SK-N-SH treated with all-trans-retinoic acid at 6 μM for 48 hours (cell line): ENCODE data around the gene PSMG4.

Experiments
- ATAC-seq: fragments of 200-7000 bp; cut with Tn5 transposase; 3 replicates; pipeline ENCODE4 v1.9.1; 2020; ENCODE audit warnings: mild to moderate bottlenecking, moderate library complexity
- ARNTL ChIP-seq: fragments of 450-650 bp; formaldehyde crosslinking; IDR thresholded peaks from 2 replicates; pipeline ENCODE4 v1.5.0; 2020; ENCODE audit warnings: low read depth, mild to moderate bottlenecking, moderate library complexity, borderline replicate concordance
- BACH2 ChIP-seq: fragments of 250-450 bp; sonication (Bioruptor Pico); IDR thresholded peaks from 2 replicates; pipeline ENCODE4 v1.9.0; 2021; ENCODE audit warnings: mild to moderate bottlenecking, borderline replicate concordance
- CREB5 ChIP-seq: fragments of 250-450 bp; sonication (Bioruptor Pico); IDR thresholded peaks from 2 replicates; pipeline ENCODE4 v1.5.1; 2020; ENCODE audit warnings: low read depth, mild to moderate bottlenecking, moderate library complexity
- CSDC2 ChIP-seq: fragments of 250-450 bp; sonication (Bioruptor Pico); IDR thresholded peaks from 2 replicates; pipeline ENCODE4 v1.5.0; 2020; ENCODE audit warnings: mild to moderate bottlenecking, moderate library complexity
- ESRRG ChIP-seq: fragments of 250-450 bp; sonication (Bioruptor Pico); IDR thresholded peaks from 2 replicates; pipeline ENCODE4 v1.6.1; 2021; ENCODE audit warnings: mild to moderate bottlenecking
- GLIS3 ChIP-seq: fragments of 250-450 bp; sonication (Bioruptor Pico); IDR thresholded peaks from 2 replicates; pipeline ENCODE4 v1.5.0; 2020; ENCODE audit warnings: mild to moderate bottlenecking, moderate library complexity
- ISL1 ChIP-seq: fragments of 250-450 bp; sonication (Bioruptor Pico); IDR thresholded peaks from 2 replicates; pipeline ENCODE4 v2.1.2; 2022; ENCODE audit warnings: mild to moderate bottlenecking, moderate library complexity
- OSR1 ChIP-seq: fragments of 250-450 bp; sonication (Bioruptor Pico); IDR thresholded peaks from 2 replicates; pipeline ENCODE4 v1.8.0; 2022; ENCODE audit warnings: moderate library complexity, mild to moderate bottlenecking, inconsistent platforms
- PATZ1 ChIP-seq: fragments of 250-450 bp; sonication (Bioruptor Pico); IDR thresholded peaks from 2 replicates; pipeline ENCODE4 v1.8.0; 2020; ENCODE audit warnings: mild to moderate bottlenecking, moderate library complexity, borderline replicate concordance
- PPARA ChIP-seq: fragments of 250-450 bp; sonication (Bioruptor Pico); IDR thresholded peaks from 2 replicates; pipeline ENCODE4 v1.5.0; 2020; ENCODE audit warnings: mild to moderate bottlenecking, borderline replicate concordance
- RARB ChIP-seq: fragments of 250-450 bp; sonication (Bioruptor Pico); IDR thresholded peaks from 2 replicates; pipeline ENCODE4 v1.8.0; 2021; ENCODE audit warnings: mild to moderate bottlenecking, moderate library complexity
- SNAI2 ChIP-seq: fragments of 250-450 bp; sonication (Bioruptor Pico); IDR thresholded peaks from 2 replicates; pipeline ENCODE4 v1.5.0; 2020; ENCODE audit warnings: mild to moderate bottlenecking, moderate library complexity
- TCF4 ChIP-seq: fragments of 250-450 bp; sonication (Bioruptor Pico); IDR thresholded peaks from 2 replicates; pipeline ENCODE4 v1.8.0; 2021; ENCODE audit warnings: mild to moderate bottlenecking, moderate library complexity, borderline replicate concordance
- TOX ChIP-seq: fragments of 250-450 bp; sonication (Bioruptor Pico); IDR thresholded peaks from 2 replicates; pipeline ENCODE4 v1.8.0; 2021; ENCODE audit warnings: mild to moderate bottlenecking, moderate library complexity, borderline replicate concordance
- ZC3H10 ChIP-seq: fragments of 250-450 bp; sonication (Bioruptor Pico); IDR thresholded peaks from 2 replicates; pipeline ENCODE4 v1.5.1; 2021; ENCODE audit warnings: mild to moderate bottlenecking, moderate library complexity
- ZFP30 ChIP-seq: fragments of 450-650 bp; formaldehyde crosslinking; IDR thresholded peaks from 2 replicates; pipeline ENCODE4 v1.5.0; 2022; ENCODE audit warnings: mild to moderate bottlenecking, moderate library complexity
- ZNF70 ChIP-seq: fragments of 450-650 bp; formaldehyde crosslinking; IDR thresholded peaks from 2 replicates; pipeline ENCODE4 v1.5.0; 2020; ENCODE audit warnings: mild to moderate bottlenecking, moderate library complexity
- ZNF8 ChIP-seq: fragments of 450-650 bp; formaldehyde crosslinking; IDR thresholded peaks from 2 replicates; pipeline ENCODE4 v1.5.0; 2020; ENCODE audit warnings: mild to moderate bottlenecking, moderate library complexity
- TF ChIP-seq, protein P1 (sequence below): fragments of 250-450 bp; sonication (Bioruptor Pico); IDR thresholded peaks from 2 replicates; pipeline ENCODE4 v1.8.0; 2021; ENCODE audit warnings: low read depth, mild to moderate bottlenecking, moderate library complexity, borderline replicate concordance
- TF ChIP-seq, protein P2 (sequence below): fragments of 250-450 bp; sonication (Bioruptor Pico); IDR thresholded peaks from 2 replicates; pipeline ENCODE4 v1.5.0; 2020; ENCODE audit warnings: mild to moderate bottlenecking, moderate library complexity
- TF ChIP-seq, protein P3 (sequence below): fragments of 250-450 bp; sonication (Bioruptor Pico); IDR thresholded peaks from 2 replicates; pipeline ENCODE4 v1.5.1; 2021; ENCODE audit warnings: mild to moderate bottlenecking, moderate library complexity

Gene PSMG4

DNA sequence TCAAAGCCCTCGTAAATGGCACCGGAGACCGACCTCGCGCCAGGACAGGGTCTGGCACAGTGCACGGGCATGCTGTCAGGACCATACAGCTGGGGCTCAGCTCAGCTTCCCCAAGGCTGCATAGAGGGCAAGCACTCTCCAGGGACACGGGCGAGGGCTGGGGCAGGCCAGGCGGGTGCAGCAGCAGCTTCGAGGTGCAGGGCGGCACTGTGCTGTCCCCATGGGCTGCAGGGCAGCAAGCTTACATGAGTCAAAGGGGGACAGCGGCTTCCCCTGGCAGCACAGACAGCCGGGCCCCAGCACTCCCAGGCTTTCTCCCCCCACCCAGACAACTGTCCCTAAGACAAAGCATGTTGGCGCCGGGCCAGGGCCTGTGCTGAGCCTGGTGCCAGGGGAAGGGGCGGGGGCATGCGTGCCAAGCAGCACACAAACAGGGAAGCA is 25.7 kb downstream of the PSMG4 start:
- no peak for TF ChIP-seq TCF4 (CRISPR knock-in tag)
- no peak for TF ChIP-seq CSDC2 (CRISPR knock-in tag)
- no peak for TF ChIP-seq PPARA (CRISPR knock-in tag)
- no peak for TF ChIP-seq OSR1 (CRISPR knock-in tag)
- TF ChIP-seq RARB (CRISPR knock-in tag), result no peak
- no peak for TF ChIP-seq PATZ1 (CRISPR knock-in tag)
- TF ChIP-seq, protein P1, sequence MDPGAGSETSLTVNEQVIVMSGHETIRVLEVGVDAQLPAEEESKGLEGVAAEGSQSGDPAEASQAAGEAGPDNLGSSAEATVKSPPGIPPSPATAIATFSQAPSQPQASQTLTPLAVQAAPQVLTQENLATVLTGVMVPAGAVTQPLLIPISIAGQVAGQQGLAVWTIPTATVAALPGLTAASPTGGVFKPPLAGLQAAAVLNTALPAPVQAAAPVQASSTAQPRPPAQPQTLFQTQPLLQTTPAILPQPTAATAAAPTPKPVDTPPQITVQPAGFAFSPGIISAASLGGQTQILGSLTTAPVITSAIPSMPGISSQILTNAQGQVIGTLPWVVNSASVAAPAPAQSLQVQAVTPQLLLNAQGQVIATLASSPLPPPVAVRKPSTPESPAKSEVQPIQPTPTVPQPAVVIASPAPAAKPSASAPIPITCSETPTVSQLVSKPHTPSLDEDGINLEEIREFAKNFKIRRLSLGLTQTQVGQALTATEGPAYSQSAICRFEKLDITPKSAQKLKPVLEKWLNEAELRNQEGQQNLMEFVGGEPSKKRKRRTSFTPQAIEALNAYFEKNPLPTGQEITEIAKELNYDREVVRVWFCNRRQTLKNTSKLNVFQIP (CRISPR knock-in tag), result no peak
- no peak for TF ChIP-seq BACH2
- no peak for TF ChIP-seq SNAI2 (CRISPR knock-in tag)
- no peak for TF ChIP-seq TOX
- TF ChIP-seq ESRRG, result no peak
- no peak for TF ChIP-seq ARNTL (CRISPR knock-in tag)
- TF ChIP-seq ZFP30 (CRISPR knock-in tag), result no peak
- TF ChIP-seq, protein P2, sequence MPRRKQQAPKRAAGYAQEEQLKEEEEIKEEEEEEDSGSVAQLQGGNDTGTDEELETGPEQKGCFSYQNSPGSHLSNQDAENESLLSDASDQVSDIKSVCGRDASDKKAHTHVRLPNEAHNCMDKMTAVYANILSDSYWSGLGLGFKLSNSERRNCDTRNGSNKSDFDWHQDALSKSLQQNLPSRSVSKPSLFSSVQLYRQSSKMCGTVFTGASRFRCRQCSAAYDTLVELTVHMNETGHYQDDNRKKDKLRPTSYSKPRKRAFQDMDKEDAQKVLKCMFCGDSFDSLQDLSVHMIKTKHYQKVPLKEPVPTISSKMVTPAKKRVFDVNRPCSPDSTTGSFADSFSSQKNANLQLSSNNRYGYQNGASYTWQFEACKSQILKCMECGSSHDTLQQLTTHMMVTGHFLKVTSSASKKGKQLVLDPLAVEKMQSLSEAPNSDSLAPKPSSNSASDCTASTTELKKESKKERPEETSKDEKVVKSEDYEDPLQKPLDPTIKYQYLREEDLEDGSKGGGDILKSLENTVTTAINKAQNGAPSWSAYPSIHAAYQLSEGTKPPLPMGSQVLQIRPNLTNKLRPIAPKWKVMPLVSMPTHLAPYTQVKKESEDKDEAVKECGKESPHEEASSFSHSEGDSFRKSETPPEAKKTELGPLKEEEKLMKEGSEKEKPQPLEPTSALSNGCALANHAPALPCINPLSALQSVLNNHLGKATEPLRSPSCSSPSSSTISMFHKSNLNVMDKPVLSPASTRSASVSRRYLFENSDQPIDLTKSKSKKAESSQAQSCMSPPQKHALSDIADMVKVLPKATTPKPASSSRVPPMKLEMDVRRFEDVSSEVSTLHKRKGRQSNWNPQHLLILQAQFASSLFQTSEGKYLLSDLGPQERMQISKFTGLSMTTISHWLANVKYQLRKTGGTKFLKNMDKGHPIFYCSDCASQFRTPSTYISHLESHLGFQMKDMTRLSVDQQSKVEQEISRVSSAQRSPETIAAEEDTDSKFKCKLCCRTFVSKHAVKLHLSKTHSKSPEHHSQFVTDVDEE (CRISPR knock-in tag), result no peak
- no peak for TF ChIP-seq CREB5 (CRISPR knock-in tag)
- TF ChIP-seq ZC3H10 (CRISPR knock-in tag), result no peak
- TF ChIP-seq ISL1 (CRISPR knock-in tag), result no peak
- TF ChIP-seq GLIS3 (CRISPR knock-in tag), result no peak
- ATAC-seq, result no peak

DNA sequence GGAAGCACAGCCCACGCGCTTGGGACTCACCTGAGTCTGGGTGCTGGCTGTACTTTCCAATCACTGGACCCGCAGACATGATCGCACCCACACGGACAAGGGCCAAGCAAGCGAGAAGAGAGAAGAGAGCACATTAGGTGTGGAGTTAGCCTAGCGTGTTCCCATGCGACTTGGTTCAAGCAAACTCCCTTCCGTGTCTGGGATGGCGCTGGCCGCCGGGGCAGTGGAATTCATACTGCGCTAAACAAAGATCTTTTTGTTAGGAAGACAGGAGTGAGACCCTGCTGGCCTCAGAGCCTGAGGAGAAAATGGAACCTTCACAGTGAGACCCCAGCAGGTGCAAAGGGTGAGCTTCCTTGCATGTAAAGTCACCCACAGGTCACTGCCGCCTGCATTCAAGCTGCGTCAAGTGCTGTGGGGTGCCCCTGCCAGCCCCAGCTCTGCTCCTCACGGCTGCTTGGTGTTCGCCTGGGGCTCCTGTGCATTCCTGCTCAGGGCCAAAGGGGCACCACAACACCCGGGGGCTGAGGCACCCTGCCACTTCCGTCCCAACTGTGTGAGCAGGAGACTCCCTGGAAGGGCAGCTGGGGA is 26.4 kb downstream of the PSMG4 start:
- no peak for ATAC-seq
- TF ChIP-seq, protein P1 (CRISPR knock-in tag), result no peak

DNA sequence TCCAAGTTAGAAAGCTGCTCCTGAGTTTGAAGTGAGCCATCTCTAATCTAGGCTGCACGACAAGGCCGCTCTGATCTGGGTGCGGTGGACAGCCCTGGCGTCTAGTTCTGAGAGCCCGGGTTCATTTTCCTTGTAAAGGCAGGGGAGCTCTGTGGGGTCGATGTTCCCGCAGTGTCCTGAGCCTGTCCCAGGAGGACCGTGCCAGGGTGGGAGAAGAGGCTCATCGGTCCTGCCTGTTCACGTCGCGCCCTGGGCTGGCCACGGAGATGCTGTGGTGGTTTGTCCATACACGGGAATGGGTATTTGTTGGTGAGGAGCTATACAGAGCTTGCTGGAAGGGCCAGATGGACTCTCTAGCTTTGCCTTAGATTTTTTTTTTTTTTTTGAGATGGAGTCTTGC is 27.0 kb downstream of the PSMG4 start:
- no peak for ATAC-seq
- no peak for TF ChIP-seq ZNF70
- TF ChIP-seq ZNF8 (CRISPR knock-in tag), result no peak
- TF ChIP-seq CSDC2 (CRISPR knock-in tag), result no peak
- TF ChIP-seq GLIS3 (CRISPR knock-in tag), result no peak
- TF ChIP-seq, protein P3, sequence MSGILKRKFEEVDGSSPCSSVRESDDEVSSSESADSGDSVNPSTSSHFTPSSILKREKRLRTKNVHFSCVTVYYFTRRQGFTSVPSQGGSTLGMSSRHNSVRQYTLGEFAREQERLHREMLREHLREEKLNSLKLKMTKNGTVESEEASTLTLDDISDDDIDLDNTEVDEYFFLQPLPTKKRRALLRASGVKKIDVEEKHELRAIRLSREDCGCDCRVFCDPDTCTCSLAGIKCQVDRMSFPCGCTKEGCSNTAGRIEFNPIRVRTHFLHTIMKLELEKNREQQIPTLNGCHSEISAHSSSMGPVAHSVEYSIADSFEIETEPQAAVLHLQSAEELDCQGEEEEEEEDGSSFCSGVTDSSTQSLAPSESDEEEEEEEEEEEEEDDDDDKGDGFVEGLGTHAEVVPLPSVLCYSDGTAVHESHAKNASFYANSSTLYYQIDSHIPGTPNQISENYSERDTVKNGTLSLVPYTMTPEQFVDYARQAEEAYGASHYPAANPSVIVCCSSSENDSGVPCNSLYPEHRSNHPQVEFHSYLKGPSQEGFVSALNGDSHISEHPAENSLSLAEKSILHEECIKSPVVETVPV, result no peak
- TF ChIP-seq BACH2, result no peak
- no peak for TF ChIP-seq ZC3H10 (CRISPR knock-in tag)
- no peak for TF ChIP-seq OSR1 (CRISPR knock-in tag)
- no peak for TF ChIP-seq ZFP30 (CRISPR knock-in tag)
